ENCODE measurements around the gene APPL1. TPM values are rescaled to one million over a fixed set of nuclear protein-coding genes. Genes with fewer than 3 reads are reported as not detected.

APPL1 gene
- total and polyA plus RNA-seq, 2 experiments from 2014 or later = 49.0 to 125 TPM

- DNase-seq (ENCODE audit: low spot score) (no peak), ATAC-seq (no peak)
- Mint-ChIP-seq H3K4me3 (no peak overlapping the region), H3K27ac (no peak overlapping the region), H3K4me1 (no peaks in the 10 kb centered on the region), H3K36me3 (ENCODE audit: low read depth) (peaks cover 23% of the 10 kb centered on the region), H3K9me3 (peaks cover 14% of the 10 kb centered on the region), H3K27me3 (ENCODE audit: insufficient read depth, low read depth, poor library complexity) (peaks cover 2% of the 10 kb centered on the region)
- Histone ChIP-seq H4K20me1 (replicated peaks; ENCODE audit: insufficient read depth) (peaks cover 6% of the 10 kb centered on the region; the same call in 1 of the 2 replicates), H3K79me2 (replicated peaks; ENCODE audit: insufficient read depth) (no peaks in the 10 kb centered on the region), H3K9me2 (ENCODE audit: insufficient read depth) (no peaks in the 10 kb centered on the region), H3K27me3 (ENCODE audit: insufficient read depth) (no peaks in the 10 kb centered on the region), H3K36me3 (ENCODE audit: insufficient read depth) (peaks cover under 1% of the 10 kb centered on the region; the same call in 1 of the 2 replicates), H2AFZ (no peak overlapping the region), H3K4me2 (no peak overlapping the region), H3F3A (replicated peaks; ENCODE audit: low read depth) (no peaks in the 10 kb centered on the region), H3K4me1 (ENCODE audit: insufficient read depth) (no peaks in the 10 kb centered on the region), H3K4me3 (no peak overlapping the region), H3K27ac (ENCODE audit: low read depth) (no peak overlapping the region)
- TF ChIP-seq ZNF114 (CRISPR knock-in tag; IDR thresholded peaks at IDR 0.05) (no peak), EZH2phosphoT487 (IDR thresholded peaks at IDR 0.05; ENCODE audit: unreplicated experiment) (no peak), ZNF331 (CRISPR knock-in tag; IDR thresholded peaks at IDR 0.05; ENCODE audit: low read depth) (no peak), REST (IDR thresholded peaks at IDR 0.05; ENCODE audit: unreplicated experiment) (no peak), ZNF462 (CRISPR knock-in tag; IDR thresholded peaks at IDR 0.05) (no peak), CTCF (conservative IDR thresholded peaks at IDR 0.05; ENCODE audit: low read depth in 2 of 2) (no peak), NANOG (IDR thresholded peaks at IDR 0.05; ENCODE audit: borderline replicate concordance) (no peak), CREB1 (CRISPR knock-in tag; IDR thresholded peaks at IDR 0.05; ENCODE audit: low read depth) (no peak), ETS1 (IDR thresholded peaks at IDR 0.05) (no peak), JUNB (IDR thresholded peaks at IDR 0.05; ENCODE audit: unreplicated experiment) (no peak)
These were observed 47.9 kb downstream of the APPL1 start for GRCh38 chr3:57275393-57275792.
